ENCODE measurements around the gene RARB. TPM values are rescaled to one million over a fixed set of nuclear protein-coding genes. Genes with fewer than 3 reads are reported as not detected.

The RARB gene
- total RNA-seq, 1 experiment from 2014 or later = 40.2 TPM

DNA sequence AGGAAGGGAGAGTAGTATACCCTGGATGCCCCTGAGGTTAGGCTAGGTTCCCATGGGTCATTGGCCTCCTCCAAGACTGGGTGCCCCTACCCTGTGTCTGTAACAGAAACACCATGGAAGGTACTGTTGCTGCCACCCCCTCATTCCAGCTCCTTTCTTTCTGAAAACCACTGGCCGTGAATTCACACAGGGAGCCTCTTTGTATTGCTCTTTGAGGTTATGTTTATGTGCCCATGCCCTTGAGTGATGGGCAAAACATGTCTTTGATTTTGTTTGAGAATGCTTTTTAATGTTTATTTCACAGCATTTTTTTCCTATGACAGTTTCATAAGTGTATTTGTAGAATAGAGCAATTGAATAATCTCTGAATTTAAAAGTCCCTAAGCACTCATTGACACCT is 79.7 kb downstream of the RARB start:
- DNase-seq (ENCODE audit: low read depth) = peak; percentile 66

- DNase-seq (ENCODE audit: low read depth) = no peak
Observed at GRCh38 chr3:25508433-25508832, 80.4 kb downstream of the RARB start.

DNA sequence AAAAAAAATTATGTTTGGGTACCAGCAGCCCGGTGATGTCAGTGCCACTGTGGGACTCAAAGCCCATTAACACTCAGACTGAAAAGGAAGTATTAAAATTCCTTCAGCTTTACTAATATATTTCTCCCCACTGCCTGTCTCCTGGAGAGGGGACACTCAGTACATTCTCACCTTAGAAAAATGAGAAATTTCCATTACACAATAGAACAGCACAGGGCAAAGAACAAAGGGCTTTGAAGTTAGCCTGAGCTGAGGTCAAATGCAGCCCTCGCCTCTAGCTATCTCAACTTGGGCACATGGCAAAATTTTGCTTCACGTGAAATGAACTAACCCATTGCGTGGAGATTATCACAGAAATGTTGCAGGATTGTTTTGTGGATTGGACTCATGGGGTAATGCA is 80.8 kb downstream of the RARB start:
- DNase-seq (ENCODE audit: low read depth) = peak; percentile 92

GRCh38 chr3:25510797-25511196 is 82.7 kb downstream of the RARB start:
- DNase-seq (ENCODE audit: low read depth) = no peak

DNA sequence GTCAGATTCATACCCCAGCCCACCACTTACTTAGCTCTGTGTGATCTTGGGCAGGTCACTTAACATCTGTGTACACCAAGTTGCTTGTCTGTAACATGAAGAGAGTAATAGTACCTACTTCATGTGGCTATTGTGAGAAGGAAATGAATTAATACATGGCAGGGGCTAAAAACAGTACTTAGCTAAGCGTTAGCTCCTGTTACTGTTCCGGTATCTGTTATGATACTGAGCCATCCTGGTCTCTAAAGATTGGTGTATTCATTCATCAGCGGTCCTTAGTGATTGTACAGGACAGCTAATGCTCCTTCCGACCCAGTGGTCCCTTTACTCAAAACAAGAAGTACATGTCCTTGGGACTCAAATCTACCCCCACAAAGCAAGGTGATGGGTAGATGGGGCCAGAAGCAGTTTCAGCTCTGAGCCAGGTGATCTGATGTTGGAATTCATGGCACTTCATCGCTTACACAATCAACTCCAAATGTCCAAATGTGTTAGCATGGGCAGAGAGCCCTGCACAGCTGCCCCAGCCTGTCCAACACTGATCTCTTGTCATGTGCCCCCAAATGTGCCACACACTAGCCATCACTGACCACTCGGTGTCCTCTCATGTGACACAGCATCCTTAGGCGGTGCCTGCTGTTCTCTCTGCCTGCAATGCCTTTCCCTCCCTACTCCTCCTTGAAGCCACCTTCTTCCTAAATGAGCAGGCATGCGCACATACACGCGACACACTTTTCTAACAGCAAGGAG is 84.1 kb downstream of the RARB start:
- DNase-seq (ENCODE audit: low read depth) = no peak

- no peak for DNase-seq (ENCODE audit: low read depth)
Observed at GRCh38 chr3:25513642-25514266, 85.7 kb downstream of the RARB start.

GRCh38 chr3:25515171-25515570 is 87.1 kb downstream of the RARB start:
- no peak for DNase-seq (ENCODE audit: low read depth)

- no peak for DNase-seq (ENCODE audit: low read depth)
Observed at GRCh38 chr3:25520926-25521559, 93.0 kb downstream of the RARB start.

GRCh38 chr3:25527336-25527735 is 99.3 kb downstream of the RARB start:
- no peak for DNase-seq (ENCODE audit: low read depth)

DNA sequence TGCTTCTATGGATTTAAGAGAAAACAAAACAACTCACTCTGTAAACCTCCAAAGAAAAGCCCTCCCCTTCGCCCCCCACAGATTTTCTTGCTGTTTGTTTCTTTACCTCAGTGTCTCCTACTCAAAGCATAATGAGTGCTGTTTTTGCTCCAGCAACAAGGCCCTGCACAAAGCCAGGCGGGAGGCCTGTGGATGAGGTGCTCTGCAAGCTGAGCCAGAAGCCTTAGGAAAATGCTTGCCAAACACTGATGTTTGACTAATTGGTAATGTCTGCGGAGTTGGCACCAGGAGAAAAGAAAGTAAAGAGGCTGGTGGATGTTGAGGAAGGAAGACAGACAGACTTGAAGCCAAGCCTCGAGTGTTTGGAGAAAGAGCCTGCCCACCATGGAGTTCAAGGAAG is 99.7 kb downstream of the RARB start:
- no peak for DNase-seq (ENCODE audit: low read depth)

GRCh38 chr3:25531971-25532370 is 103.9 kb downstream of the RARB start:
- no peak for DNase-seq (ENCODE audit: low read depth)

DNA sequence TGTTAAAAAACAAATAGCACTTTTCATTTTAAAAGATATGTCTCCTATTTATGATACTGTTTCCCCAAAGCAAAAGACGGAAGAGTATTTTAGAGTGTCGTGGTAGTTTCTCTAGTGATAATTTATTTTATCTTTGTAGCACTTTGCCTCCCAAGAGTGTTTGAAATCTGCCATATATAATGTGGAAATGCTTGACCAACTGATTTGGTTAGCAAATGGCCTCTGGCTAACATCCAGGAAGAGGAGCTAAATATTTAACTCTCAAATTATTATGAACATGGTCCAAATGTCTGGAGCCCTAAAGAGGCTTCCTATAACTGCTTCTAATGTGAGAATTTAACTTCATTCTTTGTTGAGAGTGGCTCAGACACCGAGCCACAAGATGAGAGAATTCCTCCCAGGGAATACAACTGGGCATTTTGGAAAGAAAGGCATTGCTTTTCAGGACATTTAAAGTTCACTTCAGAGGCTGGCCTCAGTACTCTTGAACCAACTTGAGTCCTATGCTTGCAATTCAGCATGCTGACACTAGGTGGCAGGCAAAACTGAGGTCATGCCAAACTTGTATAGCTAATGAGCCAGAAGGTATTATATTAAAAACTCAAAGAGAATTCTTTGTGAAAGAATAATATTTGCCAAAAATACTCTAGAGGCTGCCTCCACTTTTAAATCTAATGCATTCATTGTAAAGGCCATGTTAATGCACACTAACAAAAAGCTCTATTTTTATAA is 104.5 kb downstream of the RARB start:
- no peak for DNase-seq (ENCODE audit: low read depth)

DNA sequence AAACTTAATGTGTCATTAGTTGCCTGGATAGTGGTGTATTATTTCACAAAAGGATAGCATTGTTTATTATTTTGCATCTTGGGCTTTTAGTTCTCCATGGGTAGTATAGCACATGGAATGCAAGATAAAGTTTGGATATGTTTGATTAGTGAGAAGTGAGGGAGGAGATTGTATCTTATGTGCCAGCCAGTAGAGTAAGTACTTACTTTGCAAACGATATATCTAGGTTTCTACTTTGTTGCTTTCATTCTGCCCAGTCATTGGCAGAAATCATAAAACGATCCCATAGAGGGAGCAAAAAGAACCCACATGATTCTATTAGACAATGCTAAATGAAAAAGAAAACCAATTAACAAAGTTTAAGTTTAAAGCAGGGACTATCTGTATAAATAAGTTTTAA is 105.3 kb downstream of the RARB start:
- no peak for DNase-seq (ENCODE audit: low read depth)

- no peak for DNase-seq (ENCODE audit: low read depth)
Observed at GRCh38 chr3:25534007-25534406, 105.9 kb downstream of the RARB start.

GRCh38 chr3:25536521-25537391 is 108.7 kb downstream of the RARB start:
- DNase-seq (ENCODE audit: low read depth) = no peak

- peak; percentile 53 for DNase-seq (ENCODE audit: low read depth)
Observed at GRCh38 chr3:25537516-25537915, 109.5 kb downstream of the RARB start.

DNA sequence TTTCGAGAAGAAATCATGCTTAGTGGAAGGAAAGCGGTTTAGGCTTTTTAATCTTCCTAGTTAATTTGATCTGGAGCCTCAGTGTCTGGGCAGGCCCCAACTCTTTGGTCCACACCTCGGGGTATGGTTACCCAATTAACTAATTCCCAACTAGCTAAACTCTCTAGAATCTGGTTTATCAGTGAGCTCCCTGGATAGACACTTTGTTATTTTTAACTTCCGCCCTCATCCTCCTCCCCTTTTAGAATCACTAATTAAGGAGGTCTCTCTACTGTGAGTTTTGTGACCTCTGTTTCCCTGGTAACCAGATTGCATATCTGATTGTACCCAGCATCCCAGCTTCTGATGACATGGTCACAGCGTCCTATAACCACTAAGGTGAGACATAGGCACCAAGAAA is 112.2 kb downstream of the RARB start:
- DNase-seq (ENCODE audit: low read depth) = peak; percentile 47

GRCh38 chr3:25542492-25543039 is 114.5 kb downstream of the RARB start:
- DNase-seq (ENCODE audit: low read depth) = no peak

DNA sequence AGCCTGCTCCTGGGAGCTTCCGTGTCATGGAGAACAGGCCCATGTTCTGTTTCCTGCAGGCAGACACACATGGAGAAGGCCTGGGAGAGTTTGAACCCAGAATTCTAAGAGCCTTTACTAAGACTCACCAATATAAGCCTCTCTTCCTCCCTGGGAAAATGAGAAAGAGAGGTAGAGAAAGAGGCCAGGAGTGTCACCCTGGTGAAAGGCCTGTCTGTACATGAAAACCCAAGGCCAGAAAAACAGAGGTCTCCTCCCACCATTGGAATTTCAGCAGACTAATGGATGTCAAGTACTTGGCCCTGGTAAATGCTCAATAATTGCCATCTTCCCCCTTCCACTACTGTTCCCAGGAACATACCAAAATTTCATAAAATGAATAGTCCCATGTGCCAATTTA is 119.0 kb downstream of the RARB start:
- DNase-seq (ENCODE audit: low read depth) = no peak

DNA sequence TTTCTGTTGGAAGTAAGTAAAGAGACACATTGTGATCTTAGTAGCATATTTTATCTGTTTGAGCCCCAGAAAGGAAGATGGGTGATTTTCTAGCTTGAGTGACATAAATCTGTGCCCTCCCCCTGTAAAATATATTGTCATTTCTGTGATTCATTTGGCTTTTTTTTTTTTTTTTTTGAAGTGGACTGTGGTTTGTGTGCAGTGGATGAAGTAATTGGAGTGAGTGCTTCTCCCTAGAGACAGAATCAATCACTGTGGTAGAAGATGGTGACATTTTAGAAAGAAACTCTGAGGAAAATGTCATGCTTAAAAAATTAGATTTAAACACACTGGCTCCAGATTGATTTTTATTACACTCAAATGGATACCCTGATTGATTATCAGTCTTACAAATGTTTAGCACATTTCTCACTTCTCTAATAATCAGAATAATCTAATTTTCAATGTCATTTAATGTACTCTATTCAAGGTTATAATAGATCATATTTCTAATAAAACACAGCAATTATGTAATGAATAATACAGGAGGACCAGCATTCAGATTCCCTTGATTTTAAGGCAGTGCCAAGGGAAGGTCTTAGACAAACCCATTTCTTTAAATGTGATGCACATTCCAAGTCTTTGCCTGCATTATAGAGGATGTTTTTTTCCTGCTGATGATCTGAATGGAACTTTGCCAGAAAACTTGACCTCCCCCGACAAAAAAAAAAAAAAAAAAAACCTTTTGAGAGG is 120.0 kb downstream of the RARB start:
- DNase-seq (ENCODE audit: low read depth) = peak; percentile 58

Data from M059J (cell line).